SKM-1 treated with dmso at 0.1 percent for 144 hours (cell line): ENCODE measurements around the gene DNAJC12.
"Not testable (repeated sequence)": the region's sequence is repeated elsewhere in the genome, so short reads cannot be mapped to it uniquely, and the experiment has no call there.

ENCODE experiments used
- DNase-seq: peaks from one replicate; lab custom pipeline; 2025; ENCODE audit not compliant: unreplicated experiment; lab: John Stamatoyannopoulos, UW

The DNAJC12 gene

GRCh38 chr10:67767244-67767643 is 70.7 kb downstream of the DNAJC12 start:
- no peak for DNase-seq

- peak; percentile 94 for DNase-seq
These were observed 73.8 kb downstream of the DNAJC12 start for GRCh38 chr10:67764012-67764822.

- DNase-seq, result no peak
These were observed 74.4 kb downstream of the DNAJC12 start for GRCh38 chr10:67763499-67764011.

- not testable (repeated sequence) for DNase-seq
These were observed 75.4 kb downstream of the DNAJC12 start for GRCh38 chr10:67762567-67762966.

- DNase-seq, result no peak
These were observed 77.7 kb downstream of the DNAJC12 start for GRCh38 chr10:67760272-67760671.
